IgD-negative memory B cell (primary cell): Measurements from ENCODE around the gene ARHGAP20. TPM values are rescaled to one million over a fixed set of nuclear protein-coding genes. Genes with fewer than 3 reads are reported as not detected.

Experiments
- H3K27ac Mint-ChIP-seq, 3 donors: one replicate each; pipeline ENCODE4 v1.8.0; 2020 to 2022; ENCODE audit warnings: mild to moderate bottlenecking in 3 of 3, mixed read lengths in 3 of 3, moderate library complexity in 1 of 3
- H3K27me3 Mint-ChIP-seq: one replicate; pipeline ENCODE4 v1.8.0; 2021; ENCODE audit warnings: mixed read lengths
- H3K36me3 Mint-ChIP-seq: one replicate; pipeline ENCODE4 v1.8.0; 2020; ENCODE audit warnings: mild to moderate bottlenecking, mixed read lengths
- H3K4me1 Mint-ChIP-seq, 3 donors: one replicate each; pipeline ENCODE4 v1.8.0; 2020 to 2022; ENCODE audit warnings: mixed read lengths in 3 of 3, mild to moderate bottlenecking in 1 of 3
- H3K4me3 Mint-ChIP-seq, 4 donors: one replicate each; pipeline ENCODE4 v1.8.0; 2020 to 2022; ENCODE audit warnings: mild to moderate bottlenecking in 4 of 4, mixed read lengths in 4 of 4, moderate library complexity in 3 of 4
- H3K9me3 Mint-ChIP-seq, 3 donors: one replicate each; pipeline ENCODE4 v1.8.0; 2020 to 2021; ENCODE audit warnings: mixed read lengths in 3 of 3, mild to moderate bottlenecking in 1 of 3
- polyA plus RNA-seq: library from polyadenylated mRNA; unstranded; fragments of 300-500 nt; fragmentation: Illumina TruSeq; gene quantifications from one replicate; pipeline ENCODE4 v1.2.3, GENCODE V29; 2021

ARHGAP20 gene
- polyA plus RNA-seq, 1 donor from 2014 or later, result 0.51 TPM

DNA sequence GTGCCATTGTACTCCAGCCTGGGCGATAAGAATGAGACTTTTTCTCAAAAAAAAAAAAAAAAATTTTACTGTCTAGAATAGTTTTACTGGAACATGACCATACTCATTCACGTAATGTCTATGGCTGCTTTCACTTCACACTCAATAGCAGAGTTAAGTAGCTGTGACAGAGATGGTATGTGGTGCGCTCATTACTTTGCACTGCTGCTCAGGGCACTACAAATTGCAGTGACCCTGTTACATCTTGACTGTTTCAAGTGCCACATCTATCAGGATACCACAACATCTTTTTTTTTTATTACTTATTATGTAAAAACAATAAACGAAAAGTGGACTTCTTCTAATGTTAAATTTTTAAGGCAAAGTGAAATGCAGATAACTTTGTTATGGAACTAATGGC, 110.3 kb downstream of the ARHGAP20 start:
- Mint-ChIP-seq H3K27ac (no peak overlapping the region), H3K27me3 (no peaks in the 10 kb centered on the region), H3K36me3 (peaks cover 2% of the 10 kb centered on the region), H3K9me3 (no peaks in the 10 kb centered on the region), H3K4me3 (no peak overlapping the region), H3K4me1 (no peaks in the 10 kb centered on the region)

DNA sequence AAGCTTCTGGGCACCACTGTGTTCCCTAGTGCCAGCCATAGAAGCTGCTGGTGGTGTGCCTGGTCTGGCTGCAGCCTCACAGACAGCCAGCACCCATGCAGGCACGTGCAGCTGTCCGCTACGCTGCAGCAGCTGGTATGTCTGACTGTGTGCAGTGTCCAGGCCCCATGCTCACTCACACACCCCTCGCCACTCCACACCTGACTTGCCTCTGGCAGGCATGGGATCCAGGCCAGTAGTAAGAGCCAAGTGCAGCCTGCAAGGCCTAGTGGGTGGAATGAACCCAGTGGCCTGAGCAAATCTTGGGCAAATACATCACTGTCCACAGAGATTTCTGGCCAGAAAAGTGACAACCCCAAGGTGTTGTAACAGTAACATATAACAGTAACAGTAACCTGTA, 111.9 kb downstream of the ARHGAP20 start:
- Mint-ChIP-seq H3K9me3 (no peaks in the 10 kb centered on the region), H3K36me3 (peaks cover 2% of the 10 kb centered on the region), H3K27ac (no peak overlapping the region), H3K27me3 (no peaks in the 10 kb centered on the region), H3K4me1 (no peaks in the 10 kb centered on the region), H3K4me3 (no peak overlapping the region)

DNA sequence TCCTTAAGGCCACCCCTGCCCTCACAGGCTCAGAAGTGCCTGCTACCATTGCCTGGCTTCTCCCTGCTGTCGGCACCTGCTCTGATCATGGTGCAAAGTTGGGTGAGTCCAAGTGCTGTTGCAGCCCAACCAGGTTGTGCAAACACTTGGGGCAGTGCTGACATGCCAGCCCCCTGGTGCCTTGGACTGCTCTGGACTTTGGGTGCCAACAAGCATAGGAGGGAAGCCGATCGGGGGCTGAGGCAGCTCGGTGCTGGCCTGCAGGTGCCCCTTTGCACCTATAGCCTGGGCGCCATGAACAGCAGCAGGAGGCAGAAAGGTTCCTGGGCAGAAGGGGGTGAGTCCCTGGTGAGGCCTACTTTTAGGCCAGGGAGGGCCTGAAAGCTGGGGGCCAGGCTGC, 113.0 kb downstream of the ARHGAP20 start:
- Mint-ChIP-seq H3K36me3 (peaks cover 2% of the 10 kb centered on the region), H3K4me1 (no peaks in the 10 kb centered on the region), H3K27ac (no peak overlapping the region), H3K9me3 (peaks cover 0 to 2% (median 0%) of the 10 kb centered on the region in 3 donors), H3K4me3 (no peak overlapping the region), H3K27me3 (no peaks in the 10 kb centered on the region)

DNA sequence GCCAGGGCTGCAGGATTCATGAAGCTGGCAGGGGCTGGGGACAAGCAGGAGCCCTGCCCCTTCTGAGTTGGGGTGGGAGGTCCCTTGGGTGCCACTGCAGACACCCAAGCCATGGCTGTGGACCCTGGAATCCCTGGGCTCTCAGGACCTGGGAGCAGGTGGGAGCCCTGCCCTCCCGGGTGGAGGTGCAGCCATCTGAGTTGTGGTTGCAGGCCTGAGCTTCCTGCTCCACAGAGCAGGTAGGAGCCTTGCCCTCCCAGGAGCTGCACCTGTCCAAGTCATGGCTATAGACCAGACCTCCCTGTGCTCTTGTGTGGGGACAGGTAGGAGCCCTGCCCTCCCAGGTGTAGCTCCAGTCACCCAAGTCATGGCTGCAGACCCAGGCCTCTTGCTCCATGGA, 113.5 kb downstream of the ARHGAP20 start:
- Mint-ChIP-seq H3K4me3 (no peak overlapping the region), H3K36me3 (peaks cover 2% of the 10 kb centered on the region), H3K4me1 (no peaks in the 10 kb centered on the region), H3K27ac (no peak overlapping the region), H3K9me3 (peaks cover 0 to 2% (median 0%) of the 10 kb centered on the region in 3 donors), H3K27me3 (no peaks in the 10 kb centered on the region)

DNA sequence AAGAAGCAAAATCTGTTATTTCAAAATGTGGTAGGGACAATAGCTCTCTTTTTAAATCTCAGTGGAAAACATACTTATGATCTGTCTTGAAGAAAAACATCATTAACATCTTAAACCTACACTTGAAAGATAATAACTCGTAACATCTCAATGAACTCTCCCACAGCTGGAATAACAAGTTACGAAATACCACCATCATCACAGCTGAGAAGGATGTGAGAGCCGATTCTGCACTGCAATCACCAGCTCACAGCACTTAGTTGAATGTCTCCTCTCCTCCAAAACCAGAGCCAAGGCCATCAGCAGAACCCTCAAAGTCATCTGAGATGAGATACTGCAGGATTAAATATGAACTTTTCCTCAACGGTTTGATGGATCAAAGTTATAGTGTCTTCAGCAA, 124.3 kb downstream of the ARHGAP20 start:
- Mint-ChIP-seq H3K4me3 (no peak overlapping the region), H3K27me3 (no peaks in the 10 kb centered on the region), H3K36me3 (peaks cover 3% of the 10 kb centered on the region), H3K9me3 (peaks cover 0 to 2% (median 0%) of the 10 kb centered on the region in 3 donors), H3K4me1 (no peaks in the 10 kb centered on the region), H3K27ac (no peak overlapping the region)

DNA sequence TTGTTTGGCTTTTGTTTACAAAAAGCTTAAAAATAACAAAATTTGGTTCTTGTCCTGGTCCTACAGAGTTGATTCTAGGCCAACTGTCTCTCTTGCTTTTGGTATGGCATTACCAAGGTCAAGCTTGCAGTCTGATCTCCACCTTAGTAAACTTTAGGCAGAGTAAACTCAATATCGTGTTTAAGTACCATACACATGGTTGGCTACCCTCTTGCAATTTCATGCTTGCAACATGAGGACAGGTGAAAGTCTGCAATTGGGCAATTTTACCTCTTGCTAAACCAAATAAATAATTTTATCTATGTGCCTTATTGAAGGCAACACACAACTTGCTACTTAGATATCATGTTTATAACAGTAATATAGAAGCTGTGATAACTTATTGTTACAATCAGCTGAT, 125.1 kb downstream of the ARHGAP20 start:
- Mint-ChIP-seq H3K9me3 (peaks cover 0 to 2% (median 0%) of the 10 kb centered on the region in 3 donors), H3K27ac (no peak overlapping the region)

DNA sequence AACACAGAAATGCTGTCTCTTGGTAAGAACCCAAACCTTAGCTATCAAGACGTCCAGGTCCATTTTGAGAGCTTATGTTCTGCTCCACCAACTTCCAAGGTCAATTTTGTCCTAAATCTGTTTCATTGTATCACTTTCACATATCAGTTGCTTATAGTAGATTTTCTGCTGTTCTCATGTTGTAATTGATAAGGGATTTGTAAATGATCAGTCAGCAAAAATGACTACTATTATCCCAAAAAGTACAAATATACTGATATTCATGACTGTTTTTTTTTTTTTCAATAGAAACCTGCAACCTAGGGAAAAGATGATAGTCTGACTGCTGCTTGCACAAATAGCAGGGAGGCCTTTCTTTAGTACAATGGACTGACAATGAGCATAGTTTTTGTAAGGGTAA, 128.1 kb downstream of the ARHGAP20 start:
- Mint-ChIP-seq H3K4me1 (no peaks in the 10 kb centered on the region), H3K27me3 (no peaks in the 10 kb centered on the region), H3K36me3 (peaks cover 2% of the 10 kb centered on the region), H3K4me3 (no peak overlapping the region), H3K27ac (no peak overlapping the region), H3K9me3 (peaks cover 0 to 2% (median 0%) of the 10 kb centered on the region in 3 donors)

More for the DNA sequence above, 125.1 kb downstream of the ARHGAP20 start:
- no peak overlapping the region for H3K4me3 Mint-ChIP-seq
- no peaks in the 10 kb centered on the region for H3K27me3 Mint-ChIP-seq
- H3K4me1 Mint-ChIP-seq, result no peaks in the 10 kb centered on the region
- H3K36me3 Mint-ChIP-seq, result peaks cover 3% of the 10 kb centered on the region

DNA sequence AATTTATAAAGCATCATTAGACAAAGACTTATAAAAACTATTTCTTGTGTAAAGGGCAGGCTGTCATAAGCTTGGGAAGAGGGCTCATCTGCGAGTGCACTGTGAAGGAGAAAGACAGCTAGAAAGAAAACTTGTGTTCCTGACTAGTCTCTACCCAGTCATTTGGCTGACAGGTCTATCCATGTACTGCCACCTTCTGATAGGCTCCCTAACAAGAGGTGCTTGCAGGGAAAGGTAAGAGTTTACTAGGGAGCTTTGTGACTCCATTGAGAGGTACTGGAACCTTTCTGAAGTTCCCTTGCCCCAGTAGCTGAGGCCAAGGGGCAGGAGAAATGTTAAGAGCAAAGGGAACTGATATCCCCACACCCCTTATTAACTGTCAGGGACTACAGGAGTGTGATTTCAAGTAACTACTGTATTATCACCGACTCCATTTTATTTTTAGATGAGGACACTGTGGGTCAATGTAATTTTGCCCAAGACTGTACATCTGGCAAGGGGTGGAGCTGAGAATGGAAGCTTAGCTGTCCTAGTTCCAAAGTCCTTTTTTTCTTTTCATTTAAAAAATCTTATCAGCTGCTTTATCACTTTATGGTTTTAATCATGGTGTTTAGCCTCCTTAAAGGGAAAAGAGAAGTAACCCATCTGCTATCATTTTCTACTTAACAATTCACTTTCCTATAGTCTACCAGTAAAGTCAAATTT, 129.4 kb downstream of the ARHGAP20 start:
- H3K4me3 Mint-ChIP-seq, result no peak overlapping the region
- H3K4me1 Mint-ChIP-seq, result no peaks in the 10 kb centered on the region
- H3K27me3 Mint-ChIP-seq, result no peaks in the 10 kb centered on the region
- H3K9me3 Mint-ChIP-seq, result peaks cover 0 to 2% (median 0%) of the 10 kb centered on the region in 3 donors
- no peak overlapping the region for H3K27ac Mint-ChIP-seq
- H3K36me3 Mint-ChIP-seq, result peaks cover 2% of the 10 kb centered on the region

DNA sequence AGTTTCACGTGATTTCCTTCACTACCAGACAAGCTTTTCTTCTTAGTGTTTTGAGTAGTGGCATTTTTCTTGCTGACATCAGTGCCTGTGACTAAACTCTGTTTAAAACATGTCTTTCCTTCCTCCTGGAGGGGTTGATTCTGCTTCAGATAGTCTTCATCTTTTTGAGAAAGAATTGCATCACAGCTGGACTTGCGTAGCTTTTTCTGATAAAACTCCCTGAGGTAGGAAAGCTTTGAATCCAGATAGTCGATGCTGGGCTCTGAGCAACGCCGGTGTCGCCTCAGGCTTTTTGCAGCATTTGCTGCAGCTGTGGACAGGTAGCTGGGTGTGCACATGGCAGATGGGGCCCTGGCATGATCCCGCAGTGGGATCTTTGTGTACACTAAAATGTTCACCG, 131.7 kb downstream of the ARHGAP20 start:
- Mint-ChIP-seq H3K27ac (no peak overlapping the region), H3K27me3 (no peaks in the 10 kb centered on the region), H3K9me3 (no peaks in the 10 kb centered on the region), H3K4me1 (no peaks in the 10 kb centered on the region), H3K36me3 (no peaks in the 10 kb centered on the region), H3K4me3 (no peak overlapping the region)

DNA sequence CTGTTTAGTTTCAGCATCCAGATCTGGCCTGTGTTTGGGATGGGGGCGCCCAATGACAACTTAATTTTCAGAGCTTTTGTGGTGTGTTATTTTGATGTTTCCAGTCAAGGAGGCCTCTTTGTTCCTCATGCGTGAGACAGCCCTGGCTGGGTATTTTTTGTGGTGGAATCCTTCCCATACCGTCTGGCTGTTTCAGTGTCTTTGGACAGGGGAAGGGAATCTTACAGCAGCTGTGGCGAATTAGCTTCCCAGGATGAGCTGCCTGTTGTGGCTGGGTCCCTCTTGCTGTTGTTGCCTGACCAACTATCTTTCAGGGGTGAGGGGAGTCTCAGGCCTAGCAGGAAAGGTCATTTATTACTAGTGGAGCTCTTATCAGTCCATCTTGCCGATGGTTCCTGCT, 138.8 kb downstream of the ARHGAP20 start:
- Mint-ChIP-seq H3K9me3 (no peaks in the 10 kb centered on the region), H3K27me3 (peaks cover 5% of the 10 kb centered on the region), H3K4me1 (no peaks in the 10 kb centered on the region), H3K4me3 (no peak overlapping the region), H3K36me3 (no peaks in the 10 kb centered on the region), H3K27ac (no peak overlapping the region)

DNA sequence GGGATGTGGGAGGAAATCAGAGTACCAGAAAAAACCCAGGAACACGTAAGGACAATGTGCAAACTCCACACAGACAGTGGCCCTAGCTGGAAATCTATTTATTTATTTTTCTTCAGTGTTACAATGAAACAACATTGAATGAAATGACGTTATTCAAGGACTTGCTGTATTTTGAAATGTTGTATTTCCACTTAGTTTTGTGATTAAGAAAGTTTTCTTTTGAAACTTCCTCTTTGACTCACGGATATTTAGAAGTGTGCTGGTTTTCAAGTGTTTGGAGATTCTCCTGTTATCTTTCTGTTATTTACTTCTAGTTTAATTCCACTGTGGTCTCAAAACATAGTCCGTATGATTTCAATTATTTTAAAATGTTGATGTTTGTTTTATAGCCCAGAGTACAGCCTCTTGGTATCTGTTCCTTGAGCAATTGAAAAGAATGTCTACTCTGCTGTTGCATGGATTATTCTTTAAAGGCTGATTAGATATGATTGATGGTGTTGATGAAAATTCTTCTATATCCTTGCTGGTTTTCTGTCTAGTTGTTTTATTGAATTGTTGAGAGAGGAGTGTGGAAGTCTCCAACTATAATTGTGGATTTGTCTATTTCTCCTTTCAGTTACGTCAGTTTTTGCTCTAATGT, 141.0 kb downstream of the ARHGAP20 start:
- peak overlapping the region in 1 of 3 donors; percentile 10 for H3K27ac Mint-ChIP-seq
- peak overlapping the region in 1 of 4 donors; percentile 67 for H3K4me3 Mint-ChIP-seq
- H3K4me1 Mint-ChIP-seq, result no peaks in the 10 kb centered on the region
- H3K27me3 Mint-ChIP-seq, result peaks cover 8% of the 10 kb centered on the region
- no peaks in the 10 kb centered on the region for H3K36me3 Mint-ChIP-seq
- no peaks in the 10 kb centered on the region for H3K9me3 Mint-ChIP-seq

DNA sequence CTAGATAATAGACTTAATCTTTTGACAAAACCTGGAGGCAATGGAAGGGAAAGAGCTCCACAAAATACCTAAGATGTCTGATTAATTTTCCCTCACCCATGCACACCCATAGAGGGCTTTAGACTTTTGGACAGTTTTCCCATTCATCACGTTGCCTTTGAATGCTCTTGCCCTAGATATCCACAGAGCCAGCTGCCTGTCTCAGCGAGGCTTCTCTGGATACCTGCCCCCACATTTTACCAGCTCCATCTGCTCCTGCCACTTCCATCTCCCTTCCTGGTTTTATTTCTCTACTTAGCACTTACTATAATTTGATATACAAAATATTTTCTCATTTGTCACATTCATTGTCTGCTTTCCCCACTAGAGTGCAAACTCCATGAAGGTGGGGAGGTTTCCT, 145.7 kb downstream of the ARHGAP20 start:
- Mint-ChIP-seq H3K9me3 (no peaks in the 10 kb centered on the region), H3K36me3 (no peaks in the 10 kb centered on the region), H3K4me1 (no peaks in the 10 kb centered on the region), H3K27ac (peak overlapping the region in 1 of 3 donors; percentile 58), H3K27me3 (peaks cover 8% of the 10 kb centered on the region), H3K4me3 (no peak overlapping the region)

DNA sequence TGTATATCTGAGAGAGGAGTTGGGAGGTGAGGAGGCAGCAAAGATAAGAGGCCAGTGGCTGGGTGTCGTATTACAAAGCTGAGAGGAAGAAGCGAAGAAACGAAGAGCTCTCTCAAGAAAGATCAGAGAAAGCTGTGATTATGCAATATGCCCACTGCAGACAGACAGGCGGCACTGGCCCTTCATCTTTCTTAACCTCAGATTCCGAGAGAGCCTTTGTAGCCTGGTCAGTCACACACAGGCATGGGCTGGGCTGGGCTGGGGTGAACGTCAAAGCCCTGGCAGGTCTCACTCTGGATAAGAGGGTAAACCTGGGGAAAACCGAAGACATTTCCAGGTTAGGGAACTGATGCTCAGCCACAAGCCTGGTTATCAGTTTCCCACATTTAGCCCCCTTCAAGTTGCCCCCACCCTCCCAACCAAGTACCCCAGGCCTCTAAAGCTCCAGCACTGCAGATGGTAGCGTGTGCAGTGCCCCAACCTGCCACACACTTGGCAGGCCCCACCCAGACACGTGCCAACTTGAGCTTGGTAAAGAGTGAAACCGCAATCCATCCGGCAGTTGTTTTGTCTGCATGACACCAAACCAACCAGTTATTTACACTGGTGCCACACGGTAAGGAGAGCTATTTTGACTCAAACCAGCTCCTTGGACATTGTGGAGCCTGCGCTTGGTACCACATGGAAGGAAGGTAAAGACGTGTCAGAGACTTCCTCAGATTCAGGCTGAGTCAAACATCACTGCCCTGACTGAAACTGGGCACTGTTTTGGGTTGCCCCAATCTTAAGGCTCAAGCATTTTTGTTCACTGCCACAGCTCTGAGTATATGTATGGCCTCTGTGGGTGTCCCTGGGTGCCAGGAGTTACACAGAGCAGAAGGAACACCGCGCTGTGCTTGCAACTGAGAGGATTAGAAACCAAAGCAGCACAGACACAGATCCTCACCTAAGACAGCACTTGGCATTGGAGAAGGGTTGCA, 146.6 kb downstream of the ARHGAP20 start:
- Mint-ChIP-seq H3K27me3 (peaks cover 9% of the 10 kb centered on the region), H3K9me3 (no peaks in the 10 kb centered on the region), H3K36me3 (no peaks in the 10 kb centered on the region), H3K4me3 (no peak overlapping the region), H3K4me1 (no peaks in the 10 kb centered on the region), H3K27ac (no peak overlapping the region)

DNA sequence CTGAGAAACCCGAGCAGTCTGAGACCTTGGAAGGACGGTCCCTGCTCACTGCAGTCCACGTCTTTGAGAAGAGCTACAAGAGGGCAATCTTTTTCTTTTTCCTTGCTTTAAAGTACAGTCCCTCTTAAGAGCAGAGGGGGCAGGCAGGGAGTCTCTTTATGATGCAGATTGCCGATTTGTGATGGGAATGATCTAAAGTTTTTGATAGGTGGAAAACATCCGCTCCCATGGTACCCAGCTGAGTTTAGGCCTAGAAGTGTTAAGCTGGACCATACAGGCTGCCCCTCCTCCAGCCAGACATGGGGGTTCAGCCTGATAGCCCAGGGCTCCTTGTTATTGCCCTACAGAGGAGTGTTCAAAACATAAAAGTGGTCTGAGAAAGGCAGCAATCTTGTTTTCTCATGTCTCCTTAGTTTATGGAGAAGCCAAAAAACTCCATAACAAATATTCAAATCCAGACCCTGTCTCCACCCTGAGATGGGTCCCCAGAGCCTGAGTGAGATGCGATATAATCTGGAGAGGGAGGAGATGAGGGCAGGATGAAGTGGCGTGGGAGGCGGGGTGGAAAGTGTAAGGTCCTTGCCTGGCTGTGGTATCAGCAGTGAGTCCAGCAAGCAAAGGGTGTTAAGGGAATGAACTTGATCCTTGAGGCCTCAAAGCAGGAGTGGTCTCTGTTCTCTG, 147.4 kb downstream of the ARHGAP20 start:
- no peaks in the 10 kb centered on the region for H3K4me1 Mint-ChIP-seq

DNA sequence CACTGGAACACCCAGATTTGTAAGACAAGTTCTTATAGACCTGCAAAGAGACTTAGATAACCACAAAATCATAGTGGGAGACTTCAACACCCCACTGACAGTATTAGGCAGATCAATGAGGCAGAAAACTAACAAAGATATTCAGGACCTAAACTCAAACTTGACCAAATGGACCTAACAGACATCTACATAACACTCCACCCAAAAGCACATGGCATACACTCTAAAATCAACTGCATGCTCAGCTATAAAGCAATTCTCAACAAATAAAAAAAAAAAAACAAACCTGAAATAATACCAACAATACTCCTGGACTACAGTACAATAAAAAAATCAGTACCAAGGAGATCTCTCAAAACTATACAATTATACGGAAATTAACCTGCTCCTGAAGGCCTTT, 167.5 kb downstream of the ARHGAP20 start:
- Mint-ChIP-seq H3K9me3 (peaks cover 0 to 15% (median 2%) of the 10 kb centered on the region in 3 donors), H3K4me1 (no peaks in the 10 kb centered on the region), H3K36me3 (no peaks in the 10 kb centered on the region), H3K4me3 (no peak overlapping the region), H3K27me3 (peaks cover 4% of the 10 kb centered on the region), H3K27ac (no peak overlapping the region)

More for the DNA sequence above, 147.4 kb downstream of the ARHGAP20 start:
- H3K36me3 Mint-ChIP-seq, result no peaks in the 10 kb centered on the region
- H3K27ac Mint-ChIP-seq, result no peak overlapping the region
- H3K27me3 Mint-ChIP-seq, result peaks cover 12% of the 10 kb centered on the region
- no peak overlapping the region for H3K4me3 Mint-ChIP-seq
- no peaks in the 10 kb centered on the region for H3K9me3 Mint-ChIP-seq
